ENCODE data around the gene CXCR6.

The CXCR6 gene

GRCh38 chr3:45957586-45957985, 14.3 kb downstream of the CXCR6 start:
- H3K4me1 ChIP-seq (ENCODE audit: insufficient read depth, low read length), result no peaks in the 10 kb centered on the region
- H3K9me3 ChIP-seq (ENCODE audit: low read length), result no peaks in the 10 kb centered on the region
- no peak overlapping the region for H2AFZ ChIP-seq (ENCODE audit: low read depth, low read length)
- no peaks in the 10 kb centered on the region for H3K27me3 ChIP-seq (ENCODE audit: insufficient read depth, low read length)
- peaks cover 87% of the 10 kb centered on the region for H3K36me3 ChIP-seq (ENCODE audit: insufficient read depth, low read length)
- no peak overlapping the region for H3K4me3 ChIP-seq (ENCODE audit: low read length)

DNA sequence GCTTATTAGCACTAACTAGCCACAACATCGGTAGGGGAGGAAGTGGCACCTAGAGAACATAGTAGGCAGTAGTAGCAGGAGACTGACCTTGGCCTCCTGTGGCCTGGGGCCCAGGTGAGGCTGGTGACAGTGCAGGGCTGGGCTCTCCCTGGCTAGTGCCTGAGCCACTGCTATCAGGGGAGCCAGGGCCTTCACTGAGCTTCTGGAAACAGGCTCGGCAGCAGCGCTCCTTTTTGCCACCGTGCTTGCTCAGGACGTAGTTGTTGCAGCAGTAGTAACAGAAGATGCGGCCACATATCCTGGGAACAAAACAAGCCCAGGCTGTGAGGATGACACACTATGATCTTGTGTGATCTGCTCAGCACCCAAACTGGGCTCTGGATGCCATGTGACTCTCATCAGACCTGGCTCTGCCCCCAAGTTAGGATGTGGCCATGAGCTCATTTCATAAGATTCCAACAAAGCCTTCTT, 15.1 kb downstream of the CXCR6 start:
- Histone ChIP-seq H2AFZ (ENCODE audit: low read depth, low read length) (no peak overlapping the region), H3K9me3 (ENCODE audit: low read length) (no peaks in the 10 kb centered on the region), H3K4me3 (ENCODE audit: low read length) (no peak overlapping the region), H3K4me1 (ENCODE audit: insufficient read depth, low read length) (no peaks in the 10 kb centered on the region), H3K36me3 (ENCODE audit: insufficient read depth, low read length) (peaks cover 87% of the 10 kb centered on the region), H3K27me3 (ENCODE audit: insufficient read depth, low read length) (no peaks in the 10 kb centered on the region)

DNA sequence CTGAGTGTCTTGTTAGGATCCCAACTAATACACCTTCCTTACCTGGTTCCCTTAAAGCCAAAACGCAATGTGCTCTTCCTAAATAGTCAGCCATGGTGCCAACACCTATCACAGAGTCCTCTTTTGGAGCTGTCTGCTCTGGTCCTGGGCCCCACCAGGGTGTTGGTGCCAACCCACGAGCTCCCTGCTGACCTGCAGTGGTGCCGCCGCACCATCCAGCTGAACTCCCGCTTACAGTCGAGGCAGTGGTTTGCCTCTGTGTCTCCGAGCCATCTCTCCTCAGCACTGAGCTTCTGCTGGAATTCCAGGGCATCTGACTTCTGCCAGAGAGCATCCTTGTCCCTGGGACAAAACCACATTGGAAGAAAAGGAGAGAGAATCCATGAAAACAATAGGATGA, 15.9 kb downstream of the CXCR6 start:
- Histone ChIP-seq H3K27me3 (ENCODE audit: insufficient read depth, low read length) (no peaks in the 10 kb centered on the region), H3K36me3 (ENCODE audit: insufficient read depth, low read length) (peaks cover 86% of the 10 kb centered on the region), H3K4me1 (ENCODE audit: insufficient read depth, low read length) (no peaks in the 10 kb centered on the region), H3K9me3 (ENCODE audit: low read length) (no peaks in the 10 kb centered on the region), H2AFZ (ENCODE audit: low read depth, low read length) (no peak overlapping the region), H3K4me3 (ENCODE audit: low read length) (no peak overlapping the region)

DNA sequence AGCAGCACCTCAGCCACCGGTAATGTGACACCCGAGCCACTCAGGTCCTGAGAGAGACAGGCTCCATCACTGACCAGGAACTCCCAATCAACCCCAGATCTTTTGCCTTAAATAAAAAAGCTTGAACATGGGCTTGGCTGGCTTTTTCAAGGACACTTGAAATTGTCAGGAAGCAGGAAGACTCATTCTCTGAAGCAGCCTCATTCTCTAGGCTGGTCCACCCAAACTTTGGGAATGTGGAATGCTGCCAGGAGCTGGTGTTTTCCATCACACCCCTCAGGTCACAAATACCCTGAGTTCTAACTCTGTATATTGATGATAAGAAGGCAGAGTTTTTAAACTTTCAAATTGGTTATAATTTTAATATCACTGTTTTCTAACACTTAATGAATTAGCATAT, 17.0 kb downstream of the CXCR6 start:
- H3K27me3 ChIP-seq (ENCODE audit: insufficient read depth, low read length), result no peaks in the 10 kb centered on the region
- H3K4me1 ChIP-seq (ENCODE audit: insufficient read depth, low read length), result no peaks in the 10 kb centered on the region
- H3K9me3 ChIP-seq (ENCODE audit: low read length), result no peaks in the 10 kb centered on the region
- peaks cover 86% of the 10 kb centered on the region for H3K36me3 ChIP-seq (ENCODE audit: insufficient read depth, low read length)
- H2AFZ ChIP-seq (ENCODE audit: low read depth, low read length), result no peak overlapping the region
- no peak overlapping the region for H3K4me3 ChIP-seq (ENCODE audit: low read length)

DNA sequence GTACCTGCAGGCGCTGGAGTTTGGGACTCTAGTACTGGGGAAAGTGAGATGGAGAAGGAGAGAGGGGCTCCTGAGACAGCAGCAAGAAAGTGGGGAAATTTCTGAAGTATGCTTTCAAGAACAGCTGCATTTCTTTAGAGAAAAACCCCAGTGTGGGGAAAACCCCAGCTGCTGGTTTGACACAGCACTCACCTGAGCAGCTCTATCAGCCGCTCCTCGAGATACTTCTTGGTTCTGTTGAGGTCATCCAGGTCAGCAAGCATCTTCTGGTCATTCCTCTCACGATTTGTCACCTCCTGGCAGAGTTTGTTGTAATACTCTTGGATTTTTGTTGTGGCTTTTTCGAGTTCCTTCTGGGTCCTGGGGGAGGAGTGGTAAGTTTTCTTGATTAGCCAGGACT, 18.8 kb downstream of the CXCR6 start:
- Histone ChIP-seq H3K27me3 (ENCODE audit: insufficient read depth, low read length) (no peaks in the 10 kb centered on the region), H3K9me3 (ENCODE audit: low read length) (no peaks in the 10 kb centered on the region), H3K36me3 (ENCODE audit: insufficient read depth, low read length) (peaks cover 94% of the 10 kb centered on the region)

DNA sequence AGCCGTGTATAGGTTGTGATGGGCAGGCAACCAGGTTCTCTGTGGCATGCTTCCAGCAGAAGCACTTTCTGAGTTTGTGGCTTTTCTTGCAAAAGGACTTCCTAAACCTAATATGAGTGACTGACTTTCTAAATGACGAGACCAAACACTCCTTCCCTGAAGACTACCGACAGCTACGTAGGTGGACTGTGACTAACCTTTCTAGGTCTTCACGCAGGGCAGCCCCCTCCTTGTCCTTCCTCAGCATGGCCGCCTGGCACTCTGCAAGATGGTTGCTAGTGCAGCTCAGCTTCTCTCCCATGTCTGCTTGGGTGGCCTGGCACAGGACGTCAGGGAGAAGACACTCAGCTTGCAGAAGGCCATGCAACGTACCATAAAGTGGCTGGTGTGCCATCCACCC, 20.9 kb downstream of the CXCR6 start:
- Histone ChIP-seq H3K9me3 (ENCODE audit: low read length) (no peaks in the 10 kb centered on the region), H2AFZ (ENCODE audit: low read depth, low read length) (no peak overlapping the region), H3K36me3 (ENCODE audit: insufficient read depth, low read length) (peaks cover 93% of the 10 kb centered on the region), H3K27me3 (ENCODE audit: insufficient read depth, low read length) (no peaks in the 10 kb centered on the region), H3K4me1 (ENCODE audit: insufficient read depth, low read length) (no peaks in the 10 kb centered on the region), H3K4me3 (ENCODE audit: low read length) (no peak overlapping the region)

More for the DNA sequence above, 18.8 kb downstream of the CXCR6 start:
- Histone ChIP-seq H3K4me1 (ENCODE audit: insufficient read depth, low read length) (no peaks in the 10 kb centered on the region), H2AFZ (ENCODE audit: low read depth, low read length) (no peak overlapping the region), H3K4me3 (ENCODE audit: low read length) (no peak overlapping the region)

- H3K4me1 ChIP-seq (ENCODE audit: insufficient read depth, low read length), result no peaks in the 10 kb centered on the region
- H2AFZ ChIP-seq (ENCODE audit: low read depth, low read length), result no peak overlapping the region
- H3K9me3 ChIP-seq (ENCODE audit: low read length), result no peaks in the 10 kb centered on the region
- no peaks in the 10 kb centered on the region for H3K27me3 ChIP-seq (ENCODE audit: insufficient read depth, low read length)
- no peak overlapping the region for H3K4me3 ChIP-seq (ENCODE audit: low read length)
- H3K36me3 ChIP-seq (ENCODE audit: insufficient read depth, low read length), result peaks cover 91% of the 10 kb centered on the region
These were observed 22.0 kb downstream of the CXCR6 start for GRCh38 chr3:45965253-45965652.

- Histone ChIP-seq H3K36me3 (ENCODE audit: insufficient read depth, low read length) (peaks cover 87% of the 10 kb centered on the region), H3K4me3 (ENCODE audit: low read length) (no peak overlapping the region), H3K9me3 (ENCODE audit: low read length) (no peaks in the 10 kb centered on the region), H3K27me3 (ENCODE audit: insufficient read depth, low read length) (no peaks in the 10 kb centered on the region), H2AFZ (ENCODE audit: low read depth, low read length) (no peak overlapping the region), H3K4me1 (ENCODE audit: insufficient read depth, low read length) (no peaks in the 10 kb centered on the region)
These were observed 22.4 kb downstream of the CXCR6 start for GRCh38 chr3:45965653-45966052.

GRCh38 chr3:45966371-45966791, 23.1 kb downstream of the CXCR6 start:
- H3K4me1 ChIP-seq (ENCODE audit: insufficient read depth, low read length), result no peaks in the 10 kb centered on the region
- no peak overlapping the region for H3K4me3 ChIP-seq (ENCODE audit: low read length)
- H3K36me3 ChIP-seq (ENCODE audit: insufficient read depth, low read length), result peaks cover 83% of the 10 kb centered on the region

GRCh38 chr3:45966950-45967640, 23.8 kb downstream of the CXCR6 start:
- Histone ChIP-seq H2AFZ (ENCODE audit: low read depth, low read length) (no peak overlapping the region), H3K4me1 (ENCODE audit: insufficient read depth, low read length) (no peaks in the 10 kb centered on the region), H3K36me3 (ENCODE audit: insufficient read depth, low read length) (peaks cover 77% of the 10 kb centered on the region), H3K27me3 (ENCODE audit: insufficient read depth, low read length) (no peaks in the 10 kb centered on the region), H3K9me3 (ENCODE audit: low read length) (no peaks in the 10 kb centered on the region), H3K4me3 (ENCODE audit: low read length) (no peak overlapping the region)

More at GRCh38 chr3:45966371-45966791, 23.1 kb downstream of the CXCR6 start:
- Histone ChIP-seq H3K27me3 (ENCODE audit: insufficient read depth, low read length) (no peaks in the 10 kb centered on the region), H2AFZ (ENCODE audit: low read depth, low read length) (no peak overlapping the region), H3K9me3 (ENCODE audit: low read length) (no peaks in the 10 kb centered on the region)

GRCh38 chr3:45967724-45968123, 24.5 kb downstream of the CXCR6 start:
- Histone ChIP-seq H3K4me3 (ENCODE audit: low read length) (no peak overlapping the region), H3K36me3 (ENCODE audit: insufficient read depth, low read length) (peaks cover 71% of the 10 kb centered on the region), H3K4me1 (ENCODE audit: insufficient read depth, low read length) (no peaks in the 10 kb centered on the region), H3K9me3 (ENCODE audit: low read length) (no peaks in the 10 kb centered on the region), H3K27me3 (ENCODE audit: insufficient read depth, low read length) (no peaks in the 10 kb centered on the region), H2AFZ (ENCODE audit: low read depth, low read length) (no peak overlapping the region)

DNA sequence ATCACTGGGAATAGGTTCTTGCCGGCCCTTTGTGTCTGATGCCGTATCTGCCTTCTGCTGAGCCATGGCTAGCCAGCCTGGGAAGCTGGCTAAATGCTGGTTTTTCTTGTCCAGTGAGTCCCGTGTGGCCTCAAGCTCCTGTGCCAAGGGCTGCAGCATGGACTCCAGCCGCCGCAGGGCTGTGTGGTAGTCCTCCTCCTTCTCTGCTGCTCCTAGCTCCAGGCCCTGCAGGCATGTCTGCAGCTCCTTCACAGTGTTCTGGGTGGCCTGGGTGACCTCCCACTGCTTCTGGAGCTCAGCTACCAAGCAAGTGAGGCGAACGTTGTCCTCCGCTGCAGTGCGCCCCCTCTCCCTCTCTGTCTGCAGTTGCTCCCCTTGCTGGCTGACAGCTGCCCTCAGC, 24.9 kb downstream of the CXCR6 start:
- Histone ChIP-seq H3K4me3 (ENCODE audit: low read length) (no peak overlapping the region), H3K9me3 (ENCODE audit: low read length) (no peaks in the 10 kb centered on the region), H3K27me3 (ENCODE audit: insufficient read depth, low read length) (no peaks in the 10 kb centered on the region), H2AFZ (ENCODE audit: low read depth, low read length) (no peak overlapping the region), H3K36me3 (ENCODE audit: insufficient read depth, low read length) (peaks cover 71% of the 10 kb centered on the region), H3K4me1 (ENCODE audit: insufficient read depth, low read length) (no peaks in the 10 kb centered on the region)

DNA sequence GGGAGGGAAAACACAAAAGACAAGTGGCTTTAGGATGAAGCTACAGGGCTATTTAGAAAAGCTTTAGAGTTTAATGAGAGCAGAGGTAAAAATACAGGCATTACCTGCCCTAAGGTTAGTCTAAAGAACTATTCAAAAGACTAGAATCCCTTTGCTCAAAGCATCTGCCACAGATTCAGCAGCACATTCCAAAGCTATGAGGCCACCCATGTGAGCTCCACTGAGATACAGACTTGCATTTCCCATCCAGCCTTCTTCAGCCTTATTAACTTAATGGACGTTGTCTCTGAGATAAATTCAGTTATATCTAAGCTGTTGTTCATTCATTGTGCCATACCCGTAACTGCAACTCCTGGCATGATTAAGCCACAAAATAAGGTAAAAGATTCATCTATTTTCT, 25.4 kb downstream of the CXCR6 start:
- Histone ChIP-seq H2AFZ (ENCODE audit: low read depth, low read length) (no peak overlapping the region), H3K9me3 (ENCODE audit: low read length) (no peaks in the 10 kb centered on the region), H3K4me3 (ENCODE audit: low read length) (no peak overlapping the region), H3K36me3 (ENCODE audit: insufficient read depth, low read length) (peaks cover 69% of the 10 kb centered on the region), H3K4me1 (ENCODE audit: insufficient read depth, low read length) (no peaks in the 10 kb centered on the region), H3K27me3 (ENCODE audit: insufficient read depth, low read length) (no peaks in the 10 kb centered on the region)

DNA sequence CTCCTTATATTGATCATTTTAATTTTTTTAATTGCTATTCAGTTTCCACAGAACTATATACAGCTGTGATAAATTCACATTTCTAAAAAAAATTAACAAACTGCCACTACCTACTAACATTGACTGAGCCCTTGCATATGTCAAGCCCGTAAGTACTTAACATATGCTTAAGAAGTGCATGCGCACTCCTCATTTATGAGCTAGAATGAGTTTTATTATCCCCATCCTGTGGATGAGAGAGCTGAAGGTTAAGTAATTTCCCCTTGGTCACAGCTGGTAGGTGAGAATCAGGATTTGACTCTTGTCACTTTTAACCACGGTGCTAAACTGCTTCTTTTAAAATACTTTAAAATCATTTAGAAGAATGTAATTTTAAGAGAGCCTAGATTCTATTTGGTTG, 25.9 kb downstream of the CXCR6 start:
- Histone ChIP-seq H3K36me3 (ENCODE audit: insufficient read depth, low read length) (peaks cover 68% of the 10 kb centered on the region), H3K27me3 (ENCODE audit: insufficient read depth, low read length) (no peaks in the 10 kb centered on the region), H3K9me3 (ENCODE audit: low read length) (no peaks in the 10 kb centered on the region), H3K4me1 (ENCODE audit: insufficient read depth, low read length) (no peaks in the 10 kb centered on the region), H2AFZ (ENCODE audit: low read depth, low read length) (no peak overlapping the region), H3K4me3 (ENCODE audit: low read length) (no peak overlapping the region)
